Measurements from ENCODE around the gene SPAG9. TPM values are rescaled to one million over a fixed set of nuclear protein-coding genes. Genes with fewer than 3 reads are reported as not detected.

The SPAG9 gene
- total RNA-seq, 1 donor from 2014 or later: 55.4 TPM

DNA sequence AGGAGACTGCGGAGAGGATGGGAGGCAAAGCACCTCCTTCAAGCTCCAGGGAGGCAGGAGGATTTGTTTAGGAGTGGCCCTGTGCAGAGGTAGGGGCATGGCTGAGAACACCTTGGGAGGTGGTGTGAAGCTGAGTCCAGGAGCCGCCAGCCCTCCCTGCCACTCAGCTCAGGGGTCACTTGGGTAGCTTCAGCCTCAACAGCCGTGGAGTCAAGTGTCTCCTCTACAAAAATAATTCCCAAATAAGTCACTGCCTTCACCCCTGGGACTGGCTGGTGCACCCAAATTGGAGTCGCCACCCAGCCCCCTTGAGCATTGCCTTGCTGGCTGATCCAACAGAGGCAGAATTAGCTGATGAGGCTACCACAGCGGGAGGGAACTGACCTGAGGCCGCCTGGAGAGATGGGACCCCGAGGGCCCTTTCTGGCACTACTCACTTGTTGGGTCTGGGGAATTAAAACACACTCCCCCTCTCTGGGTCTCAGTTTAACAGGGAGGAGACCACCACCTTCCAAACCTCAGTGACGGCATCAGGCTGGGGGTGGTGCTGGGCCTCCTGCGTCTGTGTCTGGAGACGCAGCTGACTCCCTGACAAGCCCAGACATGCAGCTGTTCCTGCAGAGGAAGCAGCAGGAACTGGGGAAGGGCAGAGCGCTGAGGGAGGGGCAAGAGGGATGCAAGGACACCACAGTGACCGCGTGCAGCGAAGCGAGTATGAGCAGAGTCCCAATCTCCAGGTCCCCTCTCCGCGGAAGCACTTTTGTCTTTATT, 166.7 kb downstream of the SPAG9 start:
- no peaks in the 10 kb centered on the region for H3K9me3 Mint-ChIP-seq (ENCODE audit: low read depth)
- peaks cover 5% of the 10 kb centered on the region for H3K4me1 Mint-ChIP-seq (ENCODE audit: low read depth)
- no peaks in the 10 kb centered on the region for H3K36me3 Mint-ChIP-seq (ENCODE audit: insufficient read depth)
- no peak overlapping the region for H3K4me3 Mint-ChIP-seq (ENCODE audit: low read depth)
- H3K27ac Mint-ChIP-seq: no peak overlapping the region
- TF ChIP-seq, protein P1, sequence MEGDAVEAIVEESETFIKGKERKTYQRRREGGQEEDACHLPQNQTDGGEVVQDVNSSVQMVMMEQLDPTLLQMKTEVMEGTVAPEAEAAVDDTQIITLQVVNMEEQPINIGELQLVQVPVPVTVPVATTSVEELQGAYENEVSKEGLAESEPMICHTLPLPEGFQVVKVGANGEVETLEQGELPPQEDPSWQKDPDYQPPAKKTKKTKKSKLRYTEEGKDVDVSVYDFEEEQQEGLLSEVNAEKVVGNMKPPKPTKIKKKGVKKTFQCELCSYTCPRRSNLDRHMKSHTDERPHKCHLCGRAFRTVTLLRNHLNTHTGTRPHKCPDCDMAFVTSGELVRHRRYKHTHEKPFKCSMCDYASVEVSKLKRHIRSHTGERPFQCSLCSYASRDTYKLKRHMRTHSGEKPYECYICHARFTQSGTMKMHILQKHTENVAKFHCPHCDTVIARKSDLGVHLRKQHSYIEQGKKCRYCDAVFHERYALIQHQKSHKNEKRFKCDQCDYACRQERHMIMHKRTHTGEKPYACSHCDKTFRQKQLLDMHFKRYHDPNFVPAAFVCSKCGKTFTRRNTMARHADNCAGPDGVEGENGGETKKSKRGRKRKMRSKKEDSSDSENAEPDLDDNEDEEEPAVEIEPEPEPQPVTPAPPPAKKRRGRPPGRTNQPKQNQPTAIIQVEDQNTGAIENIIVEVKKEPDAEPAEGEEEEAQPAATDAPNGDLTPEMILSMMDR (IDR thresholded peaks at IDR 0.05; ENCODE audit: unreplicated experiment): no peak
- no peak for DNase-seq (ENCODE audit: low spot score, unreplicated experiment)
- no peaks in the 10 kb centered on the region for H3K27me3 Mint-ChIP-seq

DNA sequence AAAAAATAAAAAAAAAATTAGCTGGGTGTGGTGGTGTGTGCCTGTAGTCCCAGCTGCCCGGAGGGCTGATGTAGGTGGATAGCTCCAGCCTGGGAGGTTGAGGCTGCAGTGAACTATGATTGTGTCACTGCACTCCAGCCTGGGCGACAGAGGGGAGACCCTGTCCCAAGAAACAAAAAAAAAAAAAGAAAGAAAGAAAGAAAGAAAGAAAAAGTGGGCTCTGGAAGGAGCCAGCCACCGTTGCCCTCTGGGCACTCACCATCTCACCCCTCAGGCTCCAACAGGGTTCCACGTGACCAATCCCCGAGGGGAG, 167.2 kb downstream of the SPAG9 start:
- TF ChIP-seq, protein P1 (IDR thresholded peaks at IDR 0.05; ENCODE audit: unreplicated experiment): no peak
- no peak for DNase-seq (ENCODE audit: low spot score, unreplicated experiment)
- Mint-ChIP-seq H3K27me3 (no peaks in the 10 kb centered on the region), H3K4me1 (ENCODE audit: low read depth) (peaks cover 5% of the 10 kb centered on the region), H3K36me3 (ENCODE audit: insufficient read depth) (no peaks in the 10 kb centered on the region), H3K9me3 (ENCODE audit: low read depth) (no peaks in the 10 kb centered on the region), H3K4me3 (ENCODE audit: low read depth) (no peak overlapping the region), H3K27ac (no peak overlapping the region)

DNA sequence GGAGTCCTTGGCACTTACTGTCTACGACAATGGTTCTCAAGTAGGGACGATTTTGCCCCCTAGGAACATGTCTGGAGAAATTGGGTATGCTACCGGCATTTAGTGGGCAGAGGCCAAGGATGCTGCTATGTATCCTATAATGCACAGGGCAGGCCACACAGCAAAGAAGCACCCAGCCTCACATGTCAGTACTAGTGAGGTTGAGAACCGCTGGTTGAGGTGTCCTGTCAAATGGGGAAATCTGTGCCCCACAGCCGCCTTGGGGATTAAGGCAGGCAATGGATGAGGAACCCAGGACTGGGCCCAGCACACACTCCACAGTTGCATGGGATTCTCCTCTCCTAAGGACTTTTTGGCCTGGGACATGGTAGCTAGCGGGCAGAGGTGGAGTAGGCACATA, 167.8 kb downstream of the SPAG9 start:
- Mint-ChIP-seq H3K4me3 (ENCODE audit: low read depth) (no peak overlapping the region), H3K9me3 (ENCODE audit: low read depth) (no peaks in the 10 kb centered on the region), H3K27me3 (no peaks in the 10 kb centered on the region), H3K4me1 (ENCODE audit: low read depth) (peaks cover 5% of the 10 kb centered on the region), H3K27ac (no peak overlapping the region), H3K36me3 (ENCODE audit: insufficient read depth) (no peaks in the 10 kb centered on the region)
- no peak for DNase-seq (ENCODE audit: low spot score, unreplicated experiment)
- TF ChIP-seq, protein P1 (IDR thresholded peaks at IDR 0.05; ENCODE audit: unreplicated experiment): no peak

DNA sequence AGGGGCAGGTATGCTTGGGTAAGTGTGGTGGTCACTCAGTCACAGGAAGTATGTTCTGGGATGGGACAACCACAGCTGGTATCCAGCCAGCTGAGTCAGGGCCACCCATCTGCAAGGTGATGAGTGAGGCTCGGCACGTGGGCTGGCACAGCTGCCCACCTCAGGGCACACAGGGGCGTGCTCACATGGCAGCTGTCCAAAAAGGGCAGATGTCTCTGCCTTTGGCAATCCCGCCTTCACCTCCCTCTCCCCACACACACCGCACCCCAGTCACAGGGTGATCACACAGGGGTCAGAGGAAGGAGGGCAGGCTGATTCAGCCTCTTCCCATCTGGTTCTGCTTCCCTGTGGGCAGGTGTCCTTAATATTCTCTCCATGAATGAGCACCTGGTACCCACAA, 168.7 kb downstream of the SPAG9 start:
- H3K4me3 Mint-ChIP-seq (ENCODE audit: low read depth): no peak overlapping the region
- no peaks in the 10 kb centered on the region for H3K27me3 Mint-ChIP-seq
- TF ChIP-seq, protein P1 (IDR thresholded peaks at IDR 0.05; ENCODE audit: unreplicated experiment): no peak
- H3K9me3 Mint-ChIP-seq (ENCODE audit: low read depth): no peaks in the 10 kb centered on the region
- DNase-seq (ENCODE audit: low spot score, unreplicated experiment): no peak
- peaks cover 5% of the 10 kb centered on the region for H3K4me1 Mint-ChIP-seq (ENCODE audit: low read depth)
- H3K36me3 Mint-ChIP-seq (ENCODE audit: insufficient read depth): no peaks in the 10 kb centered on the region
- H3K27ac Mint-ChIP-seq: no peak overlapping the region

DNA sequence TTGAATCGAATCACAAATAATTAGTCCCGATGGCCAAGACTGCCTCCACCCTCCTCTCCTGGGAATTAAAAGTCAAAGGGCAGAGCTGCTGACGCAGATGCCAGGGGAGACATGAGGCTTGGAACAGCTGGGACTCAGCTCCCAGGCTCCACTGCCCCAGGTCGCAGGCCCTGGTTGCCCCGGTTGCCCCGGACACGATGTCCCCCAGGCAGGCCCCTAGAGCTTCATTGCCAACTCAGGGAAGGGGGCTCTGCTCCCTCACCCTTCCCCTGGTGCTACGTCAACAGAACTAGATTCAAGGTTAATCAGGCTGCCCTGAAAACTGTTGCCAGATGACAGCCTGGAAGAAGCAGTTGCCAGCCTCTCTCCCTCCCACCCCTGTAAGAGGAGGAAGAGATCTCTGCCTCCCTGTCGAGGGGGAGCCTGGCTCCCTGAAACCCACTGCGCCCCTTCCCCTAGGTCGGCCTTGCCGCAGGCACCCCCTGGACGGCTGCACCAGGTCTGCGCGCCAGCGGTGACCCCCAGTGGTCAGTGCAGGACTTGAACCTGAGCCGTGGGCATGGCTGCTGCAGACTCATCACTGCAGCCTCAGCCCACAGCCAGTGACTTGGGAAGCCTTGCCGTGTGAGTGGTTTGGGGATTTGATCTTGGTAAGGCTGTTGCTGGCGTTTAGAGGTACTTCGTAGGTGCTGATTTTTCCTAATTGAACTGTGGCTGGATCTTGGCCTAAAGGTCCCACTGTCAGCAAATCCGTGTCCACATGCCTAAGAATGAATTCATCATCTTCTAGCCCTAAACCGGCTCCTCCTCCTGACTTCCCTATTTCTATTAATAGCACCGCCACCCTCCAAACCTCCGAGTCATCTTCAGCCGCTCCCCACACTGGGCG, 170.4 kb downstream of the SPAG9 start:
- Mint-ChIP-seq H3K4me3 (ENCODE audit: low read depth) (no peak overlapping the region), H3K9me3 (ENCODE audit: low read depth) (no peaks in the 10 kb centered on the region), H3K27ac (peak overlapping the region; percentile 10), H3K4me1 (ENCODE audit: low read depth) (peaks cover 5% of the 10 kb centered on the region), H3K36me3 (ENCODE audit: insufficient read depth) (no peaks in the 10 kb centered on the region), H3K27me3 (no peaks in the 10 kb centered on the region)
- DNase-seq (ENCODE audit: low spot score, unreplicated experiment): peak; percentile 54
- TF ChIP-seq, protein P1 (IDR thresholded peaks at IDR 0.05; ENCODE audit: unreplicated experiment): peak; percentile 79
